ENCODE results near the gene GGA2.

GGA2 gene

GRCh38 chr16:23524886-23525285 is 14.6 kb upstream of the GGA2 start:
- Histone ChIP-seq H3K36me3 (peaks cover 83% of the 10 kb centered on the region), H3K4me1 (no peaks in the 10 kb centered on the region), H3K9me3 (no peaks in the 10 kb centered on the region), H3K4me3 (no peak overlapping the region), H3K9ac (no peak overlapping the region), H4K20me1 (no peaks in the 10 kb centered on the region), H3K4me2 (no peak overlapping the region), H3K27ac (no peak overlapping the region), H3K27me3 (no peaks in the 10 kb centered on the region)
- no peak for TF ChIP-seq Cebpa-rat (IDR thresholded peaks at IDR 0.05)

DNA sequence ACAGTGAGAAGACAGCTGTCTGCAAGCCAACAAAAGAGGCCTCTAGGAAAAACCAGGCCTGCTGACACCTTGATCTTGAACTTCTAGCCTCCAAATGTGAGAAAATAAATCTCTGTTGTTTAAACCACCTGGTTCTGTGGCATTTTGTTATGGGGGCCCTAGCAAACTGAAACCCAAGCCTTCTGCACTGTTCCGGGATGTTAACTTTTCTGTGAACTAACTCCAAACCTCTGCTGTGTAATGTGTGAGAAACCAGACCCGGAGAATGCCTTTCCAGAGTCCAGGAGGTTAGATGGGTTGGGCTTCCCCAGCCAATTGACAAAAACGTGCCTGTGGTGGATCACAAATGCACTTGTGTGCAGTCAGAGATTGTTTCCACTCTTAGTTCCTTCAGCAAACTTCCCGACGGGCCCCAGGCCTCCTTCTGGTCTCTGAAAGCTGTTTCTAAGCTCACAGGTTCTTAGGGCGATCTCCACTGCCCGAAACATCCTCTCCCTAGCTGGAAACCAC is 13.6 kb upstream of the GGA2 start:
- TF ChIP-seq Cebpa-rat (IDR thresholded peaks at IDR 0.05): no peak
- H3K36me3 ChIP-seq: peaks cover 83% of the 10 kb centered on the region
- H3K9me3 ChIP-seq: no peaks in the 10 kb centered on the region
- no peak overlapping the region for H3K4me2 ChIP-seq
- no peak overlapping the region for H3K4me3 ChIP-seq
- H3K27ac ChIP-seq: no peak overlapping the region
- no peaks in the 10 kb centered on the region for H4K20me1 ChIP-seq
- no peaks in the 10 kb centered on the region for H3K27me3 ChIP-seq
- no peak overlapping the region for H3K9ac ChIP-seq
- H3K4me1 ChIP-seq: peaks cover 8% of the 10 kb centered on the region

- peaks cover 77% of the 10 kb centered on the region for H3K36me3 ChIP-seq
- no peaks in the 10 kb centered on the region for H4K20me1 ChIP-seq
- H3K9ac ChIP-seq: no peak overlapping the region
- no peaks in the 10 kb centered on the region for H3K27me3 ChIP-seq
- H3K4me1 ChIP-seq: peaks cover 14% of the 10 kb centered on the region
- no peaks in the 10 kb centered on the region for H3K9me3 ChIP-seq
- no peak for TF ChIP-seq Cebpa-rat (IDR thresholded peaks at IDR 0.05)
- H3K4me2 ChIP-seq: no peak overlapping the region
- no peak overlapping the region for H3K4me3 ChIP-seq
- H3K27ac ChIP-seq: no peak overlapping the region
These were observed 13.0 kb upstream of the GGA2 start for GRCh38 chr16:23523321-23523720.

GRCh38 chr16:23521965-23522364 is 11.7 kb upstream of the GGA2 start:
- Histone ChIP-seq H3K36me3 (peaks cover 66% of the 10 kb centered on the region), H3K4me3 (no peak overlapping the region), H3K4me2 (no peak overlapping the region), H3K27ac (no peak overlapping the region), H3K9ac (no peak overlapping the region), H3K9me3 (no peaks in the 10 kb centered on the region), H4K20me1 (no peaks in the 10 kb centered on the region), H3K4me1 (peaks cover 26% of the 10 kb centered on the region), H3K27me3 (no peaks in the 10 kb centered on the region)
- no peak for TF ChIP-seq Cebpa-rat (IDR thresholded peaks at IDR 0.05)

- Histone ChIP-seq H3K4me1 (peaks cover 34% of the 10 kb centered on the region), H3K27ac (no peak overlapping the region), H3K36me3 (peaks cover 58% of the 10 kb centered on the region), H3K9ac (no peak overlapping the region), H3K4me2 (no peak overlapping the region), H4K20me1 (no peaks in the 10 kb centered on the region), H3K27me3 (no peaks in the 10 kb centered on the region), H3K9me3 (no peaks in the 10 kb centered on the region), H3K4me3 (no peak overlapping the region)
- TF ChIP-seq Cebpa-rat (IDR thresholded peaks at IDR 0.05): no peak
These were observed 10.9 kb upstream of the GGA2 start for GRCh38 chr16:23521037-23521743.

GRCh38 chr16:23520500-23520899 is 10.2 kb upstream of the GGA2 start:
- no peaks in the 10 kb centered on the region for H3K27me3 ChIP-seq
- H3K9ac ChIP-seq: no peak overlapping the region
- no peak overlapping the region for H3K27ac ChIP-seq
- peaks cover 55% of the 10 kb centered on the region for H3K36me3 ChIP-seq
- peaks cover 41% of the 10 kb centered on the region for H3K4me1 ChIP-seq
- no peak overlapping the region for H3K4me3 ChIP-seq
- no peaks in the 10 kb centered on the region for H4K20me1 ChIP-seq
- H3K9me3 ChIP-seq: no peaks in the 10 kb centered on the region
- TF ChIP-seq Cebpa-rat (IDR thresholded peaks at IDR 0.05): no peak
- H3K4me2 ChIP-seq: no peak overlapping the region

DNA sequence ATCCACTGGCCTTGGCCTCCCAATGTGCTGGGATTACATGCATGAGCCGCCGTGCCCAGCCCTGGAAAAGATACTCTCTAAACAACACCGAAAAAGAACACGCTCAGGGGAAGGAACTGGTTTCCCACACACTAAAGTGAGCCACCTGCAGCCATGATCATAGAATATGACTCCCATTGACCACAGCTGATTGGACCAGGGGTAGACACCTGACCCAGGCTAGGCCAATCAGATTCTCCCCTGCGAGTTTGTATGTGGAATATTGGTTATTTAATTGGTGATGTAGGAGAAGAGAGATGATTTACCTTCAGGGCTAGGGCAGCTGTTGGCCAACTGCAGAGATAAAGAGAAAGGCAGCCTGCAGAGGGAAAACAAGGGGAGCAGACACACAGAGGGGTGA is 9.0 kb upstream of the GGA2 start:
- no peak for TF ChIP-seq Cebpa-rat (IDR thresholded peaks at IDR 0.05)
- H3K9me3 ChIP-seq: no peaks in the 10 kb centered on the region
- no peaks in the 10 kb centered on the region for H3K27me3 ChIP-seq
- peak overlapping the region; percentile 26; the same call in 1 of the 2 replicates for H3K27ac ChIP-seq
- peaks cover 42% of the 10 kb centered on the region for H3K36me3 ChIP-seq
- H3K4me2 ChIP-seq: peak overlapping the region; percentile 43; the same call in 1 of the 2 replicates
- peaks cover 51% of the 10 kb centered on the region for H3K4me1 ChIP-seq
- H3K9ac ChIP-seq: no peak overlapping the region
- no peaks in the 10 kb centered on the region for H4K20me1 ChIP-seq
- H3K4me3 ChIP-seq: no peak overlapping the region

- Histone ChIP-seq H3K9ac (no peak overlapping the region), H3K9me3 (no peaks in the 10 kb centered on the region), H3K4me1 (peaks cover 51% of the 10 kb centered on the region), H3K4me2 (peak overlapping the region; percentile 43; the same call in 1 of the 2 replicates), H3K36me3 (peaks cover 34% of the 10 kb centered on the region), H4K20me1 (no peaks in the 10 kb centered on the region), H3K4me3 (no peak overlapping the region), H3K27me3 (no peaks in the 10 kb centered on the region), H3K27ac (peak overlapping the region; percentile 35; the same call in 1 of the 2 replicates)
- no peak for TF ChIP-seq Cebpa-rat (IDR thresholded peaks at IDR 0.05)
These were observed 8.2 kb upstream of the GGA2 start for GRCh38 chr16:23518435-23518891.

DNA sequence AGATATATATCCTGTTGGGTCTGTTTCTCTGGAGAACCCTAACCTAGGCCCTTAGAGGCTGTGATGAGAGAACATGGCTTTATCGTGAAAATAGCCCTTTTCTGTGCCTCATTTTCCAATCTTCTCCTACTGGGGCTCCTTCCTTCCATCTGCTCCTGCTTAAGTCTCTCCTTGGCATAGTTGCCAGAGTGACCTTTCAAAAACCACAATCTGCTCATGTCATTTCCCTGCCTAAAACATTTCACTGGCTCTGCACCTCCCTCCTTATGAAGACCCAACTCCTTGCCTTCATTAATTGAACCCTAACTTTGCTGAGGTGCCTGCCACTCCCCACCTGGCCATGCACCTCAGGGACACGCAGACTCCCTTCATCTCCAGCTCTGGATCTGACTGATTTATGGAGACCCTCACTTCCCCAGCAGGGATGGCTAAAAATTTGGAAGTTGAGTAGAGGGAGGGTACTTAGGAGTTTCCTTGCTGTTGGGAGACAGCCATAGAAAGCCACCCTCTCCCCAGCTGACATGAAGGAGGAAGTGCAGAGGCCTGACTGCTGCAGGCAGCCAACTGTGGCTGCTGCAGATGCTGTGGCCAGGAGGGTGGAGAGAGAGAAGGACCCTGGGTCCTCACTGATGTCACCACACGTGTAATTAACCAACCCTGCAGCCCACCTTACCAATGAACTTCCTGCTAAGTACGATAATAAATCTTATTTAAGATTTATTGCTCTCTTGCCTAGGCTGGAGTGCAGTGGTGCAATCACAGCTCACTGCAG is 6.3 kb upstream of the GGA2 start:
- Histone ChIP-seq H3K36me3 (peaks cover 15% of the 10 kb centered on the region), H3K4me3 (no peak overlapping the region), H3K27ac (peak overlapping the region; percentile 46), H3K9me3 (no peaks in the 10 kb centered on the region), H3K9ac (peak overlapping the region; percentile 40; the same call in 1 of the 2 replicates), H4K20me1 (no peaks in the 10 kb centered on the region), H3K27me3 (no peaks in the 10 kb centered on the region), H3K4me1 (peaks cover 52% of the 10 kb centered on the region), H3K4me2 (peak overlapping the region; percentile 40)
- TF ChIP-seq Cebpa-rat (IDR thresholded peaks at IDR 0.05): no peak

- Histone ChIP-seq H3K27me3 (no peaks in the 10 kb centered on the region), H4K20me1 (no peaks in the 10 kb centered on the region), H3K9me3 (no peaks in the 10 kb centered on the region), H3K9ac (no peak overlapping the region), H3K4me3 (no peak overlapping the region), H3K27ac (no peak overlapping the region), H3K4me2 (peak overlapping the region; percentile 40; the same call in 1 of the 2 replicates), H3K4me1 (peaks cover 59% of the 10 kb centered on the region), H3K36me3 (peaks cover 12% of the 10 kb centered on the region)
- no peak for TF ChIP-seq Cebpa-rat (IDR thresholded peaks at IDR 0.05)
These were observed 5.6 kb upstream of the GGA2 start for GRCh38 chr16:23515881-23516280.
